CD4-positive, alpha-beta T cell (primary cell): Measurements from ENCODE around the gene STX1B. TPM values are rescaled to one million over a fixed set of nuclear protein-coding genes. Genes with fewer than 3 reads are reported as not detected.

Experiments used
- ATAC-seq: fragments of 200-7000 bp; cut with Tn5 transposase; one replicate; pipeline ENCODE4 v1.10.0; 2022; ENCODE audit warnings: mild to moderate bottlenecking; ENCODE audit not compliant: poor library complexity
- CTCF ChIA-PET: fragments of 350-600 bp; sonication (Branson Sonifier 250); formaldehyde crosslinking; loops from one replicate; lab custom pipeline; 2021; ENCODE audit warnings: antibody characterized with exemption, inconsistent platforms; lab: Charles Lee
- POLR2A ChIA-PET: fragments of 350-600 bp; sonication (Branson Sonifier 250); formaldehyde crosslinking; loops from one replicate; lab custom pipeline; 2021; ENCODE audit warnings: antibody characterized with exemption, inconsistent platforms; lab: Charles Lee
- DNase-seq, 14 experiments: peaks; one replicate each; pipeline ENCODE4 v3.0.0-alpha.2; 2013 to 2020; ENCODE audit warnings: mixed read lengths in 2 of 14
- H3K27ac ChIP-seq, 2 donors: one replicate each; pipeline versions ENCODE4 v1.5.1 to v1.7.0; 2013; ENCODE audit warnings: low read length in 2 of 2, low read depth in 1 of 2, mild to moderate bottlenecking in 1 of 2
- H3K27me3 ChIP-seq, 2 experiments: 1 replicate in 1 of 2; 2 replicates in 1 of 2; pipeline versions ENCODE4 v1.6.1 to v1.7.0; 2013; ENCODE audit warnings: low read length in 2 of 2, control low read depth in 1 of 2, mild to moderate bottlenecking in 1 of 2, moderate library complexity in 1 of 2; ENCODE audit not compliant: insufficient read depth in 2 of 2, control insufficient read depth in 1 of 2
- H3K36me3 ChIP-seq: one replicate; pipeline ENCODE4 v1.6.1; 2013; ENCODE audit warnings: low read length, control low read depth; ENCODE audit not compliant: insufficient read depth
- H3K4me1 ChIP-seq: one replicate; pipeline ENCODE4 v1.6.1; 2013; ENCODE audit warnings: low read length, control low read depth; ENCODE audit not compliant: insufficient read depth
- H3K4me3 ChIP-seq: one replicate; pipeline ENCODE4 v1.5.1; 2013; ENCODE audit warnings: mild to moderate bottlenecking, low read length, moderate library complexity
- H3K9me3 ChIP-seq, 2 experiments: 1 replicate in 1 of 2; 2 replicates in 1 of 2; pipeline versions ENCODE4 v1.6.1 to v1.7.0; 2013; ENCODE audit warnings: low read length in 2 of 2, mild to moderate bottlenecking in 2 of 2, control low read depth in 1 of 2, moderate library complexity in 1 of 2; ENCODE audit not compliant: control insufficient read depth in 1 of 2, insufficient read depth in 1 of 2
- H3K27ac Mint-ChIP-seq: one replicate; pipeline ENCODE4 v1.8.0; 2020; ENCODE audit warnings: mixed read lengths
- H3K27me3 Mint-ChIP-seq: one replicate; pipeline ENCODE4 v1.8.0; 2021; ENCODE audit warnings: mixed read lengths
- H3K36me3 Mint-ChIP-seq: one replicate; pipeline ENCODE4 v1.8.0; 2021; ENCODE audit warnings: low read depth, mixed read lengths
- H3K4me1 Mint-ChIP-seq: one replicate; pipeline ENCODE4 v1.8.0; 2021; ENCODE audit warnings: low read depth, mixed read lengths
- H3K4me3 Mint-ChIP-seq: one replicate; pipeline ENCODE4 v1.8.0; 2020; ENCODE audit warnings: mild to moderate bottlenecking, mixed read lengths
- H3K9me3 Mint-ChIP-seq: one replicate; pipeline ENCODE4 v1.8.0; 2020; ENCODE audit warnings: mixed read lengths
- CTCF ChIP-seq: fragments of 200-600 bp; IDR thresholded peaks from one replicate; pipeline ENCODE4 v1.8.0; 2022; ENCODE audit warnings: antibody characterized with exemption, mild to moderate bottlenecking
- intact Hi-C, 2 experiments: fragments of 100-400 bp; cut with DNase I in 1 of 2; cut with micrococcal nuclease in 1 of 2; formaldehyde crosslinking; loops; one replicate each; pipeline versions ENCODE4 v1.15.1 to v1.9.0; 2023 to 2025; cut with DNase I, micrococcal nuclease
- total RNA-seq, 174 experiments: library from RNA in 2 of 174; stranded (reverse) in 2 of 174; gene quantifications; one replicate each; pipeline ENCODE4 v1.2.3 and lab custom pipeline; 2021 to 2026

STX1B gene
- total RNA-seq, 2 experiments from 2014 or later, result 2.9 to 3.1 TPM

- CTCF ChIA-PET, result no interaction called here
These were observed 18.1 kb downstream of the STX1B start for GRCh38 chr16:30992276-30992780.

GRCh38 chr16:30991052-30991451 lies 19.4 kb downstream of the STX1B start:
- H3K4me1 Mint-ChIP-seq, result no peaks in the 10 kb centered on the region
- H3K36me3 Mint-ChIP-seq, result no peaks in the 10 kb centered on the region
- Histone ChIP-seq H3K27me3 (no peaks in the 10 kb centered on the region), H3K4me3 (no peak overlapping the region), H3K36me3 (no peaks in the 10 kb centered on the region), H3K9me3 (no peaks in the 10 kb centered on the region), H3K4me1 (no peaks in the 10 kb centered on the region), H3K27ac (no peak overlapping the region)
- POLR2A ChIA-PET, result no interaction called here
- no peak overlapping the region for H3K4me3 Mint-ChIP-seq
- intact Hi-C loops, result no loop called here
- ATAC-seq, result no peak
- no peaks in the 10 kb centered on the region for H3K27me3 Mint-ChIP-seq
- CTCF ChIA-PET, result no interaction called here
- no peak for TF ChIP-seq CTCF
- no peak overlapping the region for H3K27ac Mint-ChIP-seq
- H3K9me3 Mint-ChIP-seq, result no peaks in the 10 kb centered on the region
- DNase-seq, result no peak

More at GRCh38 chr16:30992276-30992780, 18.1 kb downstream of the STX1B start:
- Mint-ChIP-seq H3K27me3 (no peaks in the 10 kb centered on the region), H3K4me1 (peaks cover 3% of the 10 kb centered on the region), H3K4me3 (no peak overlapping the region), H3K27ac (no peak overlapping the region), H3K9me3 (no peaks in the 10 kb centered on the region), H3K36me3 (no peaks in the 10 kb centered on the region)
- Histone ChIP-seq H3K27ac (no peak overlapping the region), H3K4me1 (peaks cover 9% of the 10 kb centered on the region), H3K36me3 (no peaks in the 10 kb centered on the region), H3K9me3 (no peaks in the 10 kb centered on the region), H3K4me3 (no peak overlapping the region), H3K27me3 (no peaks in the 10 kb centered on the region)
- POLR2A ChIA-PET, result no interaction called here
- ATAC-seq, result no peak
- no peak for DNase-seq
- intact Hi-C loops, result no loop called here
- TF ChIP-seq CTCF, result no peak

GRCh38 chr16:30990105-30990504 lies 20.3 kb downstream of the STX1B start:
- peaks cover 4% of the 10 kb centered on the region for H3K4me1 ChIP-seq
- TF ChIP-seq CTCF, result no peak
- no peak overlapping the region for H3K27ac Mint-ChIP-seq
- no peak overlapping the region for H3K4me3 ChIP-seq
- no peak overlapping the region for H3K4me3 Mint-ChIP-seq
- no peaks in the 10 kb centered on the region for H3K36me3 Mint-ChIP-seq
- H3K4me1 Mint-ChIP-seq, result no peaks in the 10 kb centered on the region
- no peak for DNase-seq
- H3K27me3 Mint-ChIP-seq, result no peaks in the 10 kb centered on the region
- CTCF ChIA-PET, result no interaction called here
- H3K36me3 ChIP-seq, result no peaks in the 10 kb centered on the region
- H3K27me3 ChIP-seq, result no peaks in the 10 kb centered on the region
- no peak overlapping the region for H3K27ac ChIP-seq
- intact Hi-C loops, result no loop called here
- no peaks in the 10 kb centered on the region for H3K9me3 Mint-ChIP-seq
- POLR2A ChIA-PET, result no interaction called here
- H3K9me3 ChIP-seq, result no peaks in the 10 kb centered on the region
- ATAC-seq, result no peak
